Measurements from ENCODE around the gene TMEM63A.
A peak's percentile ranks its signal among the peaks of the same experiment; 100 is the strongest.

Gene TMEM63A

GRCh38 chr1:225850370-225850769, 31.8 kb downstream of the TMEM63A start:
- H3K27me3 ChIP-seq (ENCODE audit: insufficient read depth, low read length, poor library complexity): no peaks in the 10 kb centered on the region
- H4K8ac ChIP-seq (ENCODE audit: low read depth, low read length): no peak overlapping the region
- H3K4ac ChIP-seq (ENCODE audit: low read depth, low read length): no peak overlapping the region

GRCh38 chr1:225849925-225850324, 32.3 kb downstream of the TMEM63A start:
- Histone ChIP-seq H3K27ac (ENCODE audit: low read depth, low read length) (no peak overlapping the region), H3K27me3 (ENCODE audit: insufficient read depth, low read length, poor library complexity) (no peaks in the 10 kb centered on the region), H3K4me2 (ENCODE audit: low read length) (no peak overlapping the region), H4K5ac (ENCODE audit: low read length) (no peak overlapping the region), H3K79me2 (ENCODE audit: control insufficient read depth, insufficient read depth, low read length) (no peaks in the 10 kb centered on the region), H3K4me1 (ENCODE audit: control insufficient read depth, low read depth, low read length) (no peaks in the 10 kb centered on the region), H3K36me3 (ENCODE audit: control insufficient read depth, insufficient read depth, low read length) (peaks cover 22% of the 10 kb centered on the region), H3K18ac (ENCODE audit: low read length) (no peak overlapping the region), H2AK5ac (ENCODE audit: low read length) (no peak overlapping the region), H2BK5ac (ENCODE audit: low read length) (no peak overlapping the region), H2BK15ac (replicated peaks; ENCODE audit: low read depth) (no peak overlapping the region), H3K4me3 (ENCODE audit: low read length) (no peak overlapping the region), H3K79me1 (ENCODE audit: low read length) (no peaks in the 10 kb centered on the region), H3K23ac (ENCODE audit: low read length) (no peak overlapping the region), H3K4ac (ENCODE audit: low read depth, low read length) (no peak overlapping the region), H3K56ac (ENCODE audit: low read length) (no peak overlapping the region), H3K9ac (ENCODE audit: low read length) (no peak overlapping the region), H4K8ac (ENCODE audit: low read depth, low read length) (no peak overlapping the region), H2BK120ac (ENCODE audit: low read depth, low read length) (no peak overlapping the region)
- no CpG with 5 or more reads among the region's 7 CpGs for WGBS (ENCODE audit: extremely low coverage, insufficient coverage, low lambda C conversion rate)
- no peak for DNase-seq

More at GRCh38 chr1:225850370-225850769, 31.8 kb downstream of the TMEM63A start:
- Histone ChIP-seq H3K4me1 (ENCODE audit: control insufficient read depth, low read depth, low read length) (no peaks in the 10 kb centered on the region), H2BK15ac (replicated peaks; ENCODE audit: low read depth) (no peak overlapping the region), H3K79me2 (ENCODE audit: control insufficient read depth, insufficient read depth, low read length) (no peaks in the 10 kb centered on the region), H3K4me3 (ENCODE audit: low read length) (no peak overlapping the region), H3K79me1 (ENCODE audit: low read length) (no peaks in the 10 kb centered on the region), H2BK120ac (ENCODE audit: low read depth, low read length) (no peak overlapping the region), H2AK5ac (ENCODE audit: low read length) (no peak overlapping the region), H3K56ac (ENCODE audit: low read length) (no peak overlapping the region), H3K9ac (ENCODE audit: low read length) (no peak overlapping the region), H3K27ac (ENCODE audit: low read depth, low read length) (no peak overlapping the region), H3K18ac (ENCODE audit: low read length) (no peak overlapping the region), H3K4me2 (ENCODE audit: low read length) (no peak overlapping the region), H3K23ac (ENCODE audit: low read length) (no peak overlapping the region), H3K36me3 (ENCODE audit: control insufficient read depth, insufficient read depth, low read length) (peaks cover 22% of the 10 kb centered on the region), H2BK5ac (ENCODE audit: low read length) (no peak overlapping the region), H4K5ac (ENCODE audit: low read length) (no peak overlapping the region)
- DNase-seq: no peak
- WGBS (ENCODE audit: extremely low coverage, insufficient coverage, low lambda C conversion rate): no CpG with 5 or more reads among the region's 7 CpGs

DNA sequence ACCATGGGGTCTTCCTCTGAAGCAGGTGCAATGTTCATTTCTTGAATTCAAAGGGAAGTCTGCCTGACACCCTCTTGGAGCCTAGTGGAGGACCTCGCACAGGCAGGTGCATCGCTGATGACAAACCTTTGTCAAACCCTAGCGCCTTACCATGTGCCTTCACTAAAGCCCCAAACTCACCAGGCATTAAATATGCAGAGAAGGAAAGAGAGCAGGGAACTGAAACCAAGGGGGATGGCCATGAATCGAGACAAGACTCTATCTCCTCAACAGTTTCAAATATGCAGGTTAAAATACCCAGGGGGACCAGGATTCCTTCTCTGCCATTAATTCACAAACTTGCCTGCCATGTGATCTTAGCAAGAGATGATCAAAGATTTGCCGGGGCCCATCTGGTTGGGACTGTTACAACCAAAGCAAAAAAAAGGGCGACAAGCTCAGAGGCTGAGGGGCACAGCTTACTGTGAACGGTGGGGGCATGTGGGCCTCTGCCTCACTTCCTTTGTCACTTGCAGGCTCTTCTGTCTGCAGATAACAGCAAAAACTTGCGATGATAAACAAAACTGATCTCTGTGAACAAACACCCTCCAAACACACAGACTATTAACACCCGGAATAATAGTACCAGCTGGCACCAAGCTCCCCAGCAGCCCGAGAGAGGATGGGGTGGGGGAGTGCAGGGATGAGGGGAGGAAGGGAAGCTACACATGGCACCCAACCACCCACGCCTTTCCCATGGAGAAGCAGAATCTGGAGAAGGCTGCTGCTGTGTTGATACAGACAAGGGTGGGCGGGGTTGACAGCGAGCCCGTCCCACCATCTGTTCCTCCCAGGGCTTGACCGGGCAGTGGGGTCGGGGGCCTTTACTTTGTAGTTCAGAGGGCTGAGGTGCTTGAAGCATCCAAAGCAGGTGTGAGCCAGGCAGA, 33.9 kb downstream of the TMEM63A start:
- H2BK5ac ChIP-seq (ENCODE audit: low read length): no peak overlapping the region
- no peak overlapping the region for H3K9ac ChIP-seq (ENCODE audit: low read length)
- peaks cover 18% of the 10 kb centered on the region for H3K36me3 ChIP-seq (ENCODE audit: control insufficient read depth, insufficient read depth, low read length)
- no peak overlapping the region for H3K23ac ChIP-seq (ENCODE audit: low read length)
- no peak overlapping the region for H4K5ac ChIP-seq (ENCODE audit: low read length)
- no peak overlapping the region for H3K4me3 ChIP-seq (ENCODE audit: low read length)
- WGBS (ENCODE audit: extremely low coverage, insufficient coverage, low lambda C conversion rate): no CpG with 5 or more reads among the region's 16 CpGs
- H3K79me2 ChIP-seq (ENCODE audit: control insufficient read depth, insufficient read depth, low read length): no peaks in the 10 kb centered on the region
- H4K8ac ChIP-seq (ENCODE audit: low read depth, low read length): no peak overlapping the region
- H3K4me1 ChIP-seq (ENCODE audit: control insufficient read depth, low read depth, low read length): no peaks in the 10 kb centered on the region
- no peak overlapping the region for H3K27ac ChIP-seq (ENCODE audit: low read depth, low read length)
- no peak overlapping the region for H3K18ac ChIP-seq (ENCODE audit: low read length)
- no peak overlapping the region for H2BK120ac ChIP-seq (ENCODE audit: low read depth, low read length)
- H3K4ac ChIP-seq (ENCODE audit: low read depth, low read length): no peak overlapping the region
- H3K56ac ChIP-seq (ENCODE audit: low read length): no peak overlapping the region
- H2BK15ac ChIP-seq (replicated peaks; ENCODE audit: low read depth): no peak overlapping the region
- no peaks in the 10 kb centered on the region for H3K79me1 ChIP-seq (ENCODE audit: low read length)
- DNase-seq: no peak
- H3K4me2 ChIP-seq (ENCODE audit: low read length): no peak overlapping the region
- H2AK5ac ChIP-seq (ENCODE audit: low read length): no peak overlapping the region
- no peaks in the 10 kb centered on the region for H3K27me3 ChIP-seq (ENCODE audit: insufficient read depth, low read length, poor library complexity)

DNA sequence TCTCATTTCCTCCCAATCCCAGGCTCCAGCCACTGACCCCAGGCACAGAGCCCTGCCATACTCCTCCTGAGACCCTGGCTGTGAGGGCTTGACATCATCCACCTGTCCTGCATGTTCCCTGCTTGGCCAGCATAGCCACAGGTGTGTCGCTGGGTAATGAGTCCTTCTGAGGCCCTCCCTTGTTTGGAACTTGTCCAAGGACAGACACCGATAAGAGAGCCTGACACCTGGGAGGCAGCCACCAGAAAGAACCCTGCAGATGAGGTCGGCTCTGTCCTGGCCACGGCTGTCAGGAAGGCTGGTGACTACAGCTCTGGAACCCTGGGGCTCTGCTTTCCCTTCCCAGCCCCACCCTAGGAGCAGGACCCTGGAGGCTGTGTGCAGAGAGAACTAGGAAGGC, 34.6 kb downstream of the TMEM63A start:
- Histone ChIP-seq H2BK120ac (ENCODE audit: low read depth, low read length) (no peak overlapping the region), H2BK15ac (replicated peaks; ENCODE audit: low read depth) (no peak overlapping the region), H3K23ac (ENCODE audit: low read length) (no peak overlapping the region), H3K4me1 (ENCODE audit: control insufficient read depth, low read depth, low read length) (no peaks in the 10 kb centered on the region), H3K18ac (ENCODE audit: low read length) (no peak overlapping the region), H3K9ac (ENCODE audit: low read length) (no peak overlapping the region), H3K56ac (ENCODE audit: low read length) (no peak overlapping the region), H3K27ac (ENCODE audit: low read depth, low read length) (no peak overlapping the region), H3K4ac (ENCODE audit: low read depth, low read length) (no peak overlapping the region), H4K8ac (ENCODE audit: low read depth, low read length) (no peak overlapping the region), H3K36me3 (ENCODE audit: control insufficient read depth, insufficient read depth, low read length) (peaks cover 15% of the 10 kb centered on the region), H3K27me3 (ENCODE audit: insufficient read depth, low read length, poor library complexity) (no peaks in the 10 kb centered on the region), H4K5ac (ENCODE audit: low read length) (no peak overlapping the region), H3K79me2 (ENCODE audit: control insufficient read depth, insufficient read depth, low read length) (no peaks in the 10 kb centered on the region), H3K4me3 (ENCODE audit: low read length) (no peak overlapping the region), H2AK5ac (ENCODE audit: low read length) (no peak overlapping the region), H2BK5ac (ENCODE audit: low read length) (no peak overlapping the region), H3K4me2 (ENCODE audit: low read length) (no peak overlapping the region), H3K79me1 (ENCODE audit: low read length) (no peaks in the 10 kb centered on the region)
- no peak for DNase-seq
- WGBS (ENCODE audit: extremely low coverage, insufficient coverage, low lambda C conversion rate): no CpG with 5 or more reads among the region's 4 CpGs

DNA sequence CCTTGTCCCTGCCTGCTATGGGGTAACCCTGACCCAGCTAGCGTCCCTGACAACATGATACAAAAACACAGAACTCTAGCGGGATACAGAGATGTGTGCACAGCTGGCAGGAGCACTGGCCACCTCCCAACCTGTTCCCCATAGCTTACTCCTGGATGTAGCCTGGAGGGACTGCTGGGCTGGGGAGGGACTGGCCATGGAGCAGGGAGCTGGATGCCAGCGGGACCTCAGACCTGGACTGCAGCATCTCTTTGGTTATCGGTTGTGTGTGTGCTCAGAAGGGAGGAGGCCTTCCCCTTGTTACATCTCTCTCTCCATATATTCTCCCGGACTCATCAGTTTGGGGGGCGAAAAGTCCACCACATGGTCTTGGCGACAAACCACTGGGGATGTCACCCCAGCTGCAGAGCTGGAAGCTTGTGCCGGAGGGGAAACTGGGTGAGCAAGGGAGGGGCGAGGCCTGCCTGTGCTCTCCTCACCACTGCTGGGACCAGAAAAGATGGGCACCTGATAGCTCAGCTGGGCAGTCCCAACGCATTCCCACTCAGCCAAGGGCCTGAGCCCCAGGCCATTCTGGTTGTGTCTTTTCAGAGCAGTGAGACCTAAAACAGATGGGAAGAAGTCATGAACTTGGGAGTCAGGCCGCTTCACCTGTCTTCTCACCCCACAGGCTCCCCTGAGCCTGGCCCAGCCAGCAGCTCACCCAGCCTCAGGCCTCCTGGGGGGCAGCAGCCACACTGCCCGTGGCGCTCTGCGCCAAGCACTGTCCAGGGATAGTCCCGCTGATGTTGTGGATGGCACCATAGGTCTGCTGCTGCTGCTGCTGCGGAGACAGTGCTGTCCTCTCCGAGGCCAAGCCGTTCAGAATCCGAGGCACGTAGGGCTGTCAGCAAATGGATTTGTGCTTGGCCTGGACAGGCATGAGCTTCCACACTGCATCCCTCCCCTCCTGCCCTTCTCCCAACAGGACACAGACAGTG, 35.6 kb downstream of the TMEM63A start:
- H3K4ac ChIP-seq (ENCODE audit: low read depth, low read length): no peak overlapping the region
- no peak overlapping the region for H3K4me2 ChIP-seq (ENCODE audit: low read length)
- H3K27ac ChIP-seq (ENCODE audit: low read depth, low read length): no peak overlapping the region
- no peak for DNase-seq
- H2BK120ac ChIP-seq (ENCODE audit: low read depth, low read length): no peak overlapping the region
- H3K27me3 ChIP-seq (ENCODE audit: insufficient read depth, low read length, poor library complexity): no peaks in the 10 kb centered on the region
- no CpG with 5 or more reads among the region's 20 CpGs for WGBS (ENCODE audit: extremely low coverage, insufficient coverage, low lambda C conversion rate)
- peaks cover 10% of the 10 kb centered on the region for H3K36me3 ChIP-seq (ENCODE audit: control insufficient read depth, insufficient read depth, low read length)
- no peak overlapping the region for H2AK5ac ChIP-seq (ENCODE audit: low read length)
- H3K18ac ChIP-seq (ENCODE audit: low read length): no peak overlapping the region
- H2BK5ac ChIP-seq (ENCODE audit: low read length): no peak overlapping the region
- H3K79me2 ChIP-seq (ENCODE audit: control insufficient read depth, insufficient read depth, low read length): no peaks in the 10 kb centered on the region
- no peak overlapping the region for H3K4me3 ChIP-seq (ENCODE audit: low read length)
- no peaks in the 10 kb centered on the region for H3K4me1 ChIP-seq (ENCODE audit: control insufficient read depth, low read depth, low read length)
- no peak overlapping the region for H4K5ac ChIP-seq (ENCODE audit: low read length)
- no peak overlapping the region for H3K23ac ChIP-seq (ENCODE audit: low read length)
- H3K9ac ChIP-seq (ENCODE audit: low read length): no peak overlapping the region
- H2BK15ac ChIP-seq (replicated peaks; ENCODE audit: low read depth): no peak overlapping the region
- no peaks in the 10 kb centered on the region for H3K79me1 ChIP-seq (ENCODE audit: low read length)
- peak overlapping the region; percentile 27 for H3K56ac ChIP-seq (ENCODE audit: low read length)
- no peak overlapping the region for H4K8ac ChIP-seq (ENCODE audit: low read depth, low read length)

Measured in mesendoderm (in vitro differentiated cells).